GM21619 (cell line): ENCODE results near the gene SLIT3.
A peak's percentile ranks its signal among the peaks of the same experiment; 100 is the strongest.

ENCODE experiments used
- ATAC-seq: cut with Tn5 transposase; IDR thresholded peaks from one replicate; pipeline ENCODE4 v1.9.1; 2021; ENCODE audit not compliant: unreplicated experiment

SLIT3 gene

DNA sequence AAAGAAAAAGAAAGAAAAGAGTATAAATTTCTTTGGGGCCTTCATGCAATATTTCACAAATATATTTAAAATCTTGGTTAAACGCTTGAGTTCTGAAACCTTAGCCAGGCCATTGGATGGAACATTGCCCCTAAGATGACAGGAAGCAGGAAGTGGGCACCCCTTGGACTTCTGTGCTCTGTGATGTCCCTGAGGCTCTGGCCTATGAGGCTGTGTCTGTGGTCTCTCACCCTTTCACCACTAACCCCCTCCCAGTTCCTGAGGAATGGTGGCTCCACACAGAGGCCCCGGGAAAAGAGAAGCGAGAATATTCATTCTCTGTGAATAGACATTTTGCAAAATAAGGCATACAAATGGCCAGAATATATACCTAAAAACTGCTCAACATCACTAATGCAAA lies 401.3 kb downstream of the SLIT3 start:
- no peak for ATAC-seq

DNA sequence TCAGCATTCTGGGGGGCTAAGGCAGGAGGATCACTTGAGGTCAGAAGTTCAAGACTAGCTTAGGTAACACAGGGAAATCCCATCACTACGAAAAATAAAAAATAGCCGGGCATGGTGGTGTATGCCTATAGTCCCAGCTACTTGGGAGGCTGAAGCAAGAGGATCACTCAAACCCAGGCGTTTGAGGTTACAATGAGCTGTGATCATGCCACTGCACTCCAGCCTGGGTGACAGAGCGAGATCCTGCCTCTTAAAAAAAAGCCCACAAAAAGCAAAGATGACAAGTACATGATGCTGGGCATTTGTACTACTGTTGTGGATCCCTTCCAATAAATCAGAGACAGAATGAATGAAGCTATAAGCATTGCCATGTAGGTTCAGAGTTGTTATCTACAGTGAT lies 401.7 kb downstream of the SLIT3 start:
- ATAC-seq: no peak

DNA sequence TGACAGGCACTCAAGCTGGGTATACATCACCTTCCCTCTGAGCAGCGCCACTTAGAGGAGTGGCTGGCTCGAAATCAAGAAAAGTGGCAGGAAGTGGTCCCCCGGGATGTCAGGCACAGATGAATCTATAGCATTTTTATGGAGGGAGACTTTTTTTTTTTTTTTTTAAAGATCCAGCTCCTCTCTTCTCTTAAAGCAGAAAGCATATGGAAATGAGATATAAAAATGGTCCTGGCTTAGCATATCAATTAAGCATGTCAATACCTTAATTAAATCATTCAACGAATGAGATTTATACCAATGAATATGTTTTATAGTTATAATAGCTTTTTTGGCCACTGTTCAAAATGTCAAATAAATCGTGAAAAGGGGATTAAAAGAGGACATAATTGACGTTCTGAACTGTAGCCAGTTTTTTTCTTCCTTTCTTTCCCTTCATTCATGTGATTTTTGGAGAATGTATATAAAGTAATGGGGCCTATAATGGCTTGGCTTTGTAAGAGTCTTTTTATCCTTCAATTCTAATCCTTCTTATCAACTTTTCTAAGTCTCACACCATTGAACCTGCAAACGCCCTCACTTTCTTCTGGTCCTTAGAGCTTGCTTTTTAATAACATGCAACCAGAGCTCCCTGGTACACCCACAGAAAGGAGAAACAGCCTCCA lies 402.6 kb downstream of the SLIT3 start:
- ATAC-seq: no peak

DNA sequence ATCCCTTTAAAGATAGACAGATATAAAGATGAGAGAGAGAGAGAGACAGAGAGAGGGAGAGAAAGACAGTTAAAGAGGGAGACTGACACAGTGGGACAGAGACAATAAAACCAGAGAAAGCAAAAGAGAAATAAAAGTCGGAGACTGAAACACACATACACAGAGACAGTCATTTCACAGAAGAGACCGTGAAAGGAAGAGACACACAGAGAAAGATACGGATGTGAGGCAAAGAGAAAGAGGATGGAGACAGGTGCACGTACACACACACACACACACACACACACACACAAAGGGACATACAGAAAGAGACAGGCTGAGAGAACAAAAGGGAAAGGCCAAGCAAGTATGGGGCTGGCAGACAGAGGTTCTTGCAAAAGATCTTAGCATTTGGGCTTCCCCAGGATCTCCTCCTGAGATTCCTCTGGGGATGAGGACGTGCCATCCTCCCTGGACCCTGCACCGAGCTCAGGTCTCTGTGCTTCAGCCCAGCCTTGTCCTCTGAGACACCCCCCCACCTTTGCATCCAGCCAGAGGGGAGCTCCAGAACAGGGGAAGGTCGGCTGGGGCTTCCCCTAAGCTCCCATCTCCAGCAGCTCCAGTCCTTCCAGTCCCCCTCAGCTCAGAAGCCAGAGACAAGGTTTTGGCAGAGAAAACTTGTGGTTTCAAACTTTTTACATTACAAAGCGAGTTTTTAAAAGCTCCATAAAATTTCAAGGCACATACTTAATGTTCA lies 403.4 kb downstream of the SLIT3 start:
- no peak for ATAC-seq

DNA sequence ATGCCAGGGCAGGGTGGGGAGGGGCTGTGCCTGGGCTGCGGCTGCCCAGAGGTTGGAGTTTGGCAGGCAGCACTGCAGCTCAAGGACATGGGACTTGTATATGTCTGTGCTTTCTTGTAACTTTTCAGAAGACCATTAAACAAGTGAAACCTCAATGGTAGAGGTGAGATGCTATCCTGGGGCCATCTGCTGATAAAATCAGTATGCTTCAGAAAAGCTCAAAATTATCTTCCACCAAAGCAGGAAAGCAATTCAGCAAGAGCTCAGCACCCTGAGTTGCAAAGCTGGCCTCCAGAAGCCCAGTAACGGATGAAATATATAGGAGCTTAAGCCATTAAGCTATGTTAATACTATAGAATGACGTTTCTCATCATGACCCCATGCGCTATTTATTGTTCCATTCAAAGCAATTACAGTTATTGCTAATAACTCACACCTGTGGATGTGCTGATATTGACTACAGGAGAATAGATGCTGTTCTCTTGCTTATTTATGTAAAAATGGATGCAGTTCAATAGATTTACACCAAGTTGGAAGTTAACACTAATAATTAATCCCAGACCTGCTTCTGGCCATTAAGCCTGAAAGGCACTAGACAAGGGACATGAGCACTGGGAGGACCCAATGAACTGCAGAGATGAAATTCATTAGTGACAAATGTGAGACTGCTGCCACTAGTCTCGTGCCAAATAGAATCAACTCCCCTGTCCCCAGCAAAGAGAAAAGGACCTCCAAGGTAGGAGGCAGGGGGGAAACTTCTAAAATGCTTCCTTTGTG lies 405.5 kb downstream of the SLIT3 start:
- ATAC-seq: no peak

DNA sequence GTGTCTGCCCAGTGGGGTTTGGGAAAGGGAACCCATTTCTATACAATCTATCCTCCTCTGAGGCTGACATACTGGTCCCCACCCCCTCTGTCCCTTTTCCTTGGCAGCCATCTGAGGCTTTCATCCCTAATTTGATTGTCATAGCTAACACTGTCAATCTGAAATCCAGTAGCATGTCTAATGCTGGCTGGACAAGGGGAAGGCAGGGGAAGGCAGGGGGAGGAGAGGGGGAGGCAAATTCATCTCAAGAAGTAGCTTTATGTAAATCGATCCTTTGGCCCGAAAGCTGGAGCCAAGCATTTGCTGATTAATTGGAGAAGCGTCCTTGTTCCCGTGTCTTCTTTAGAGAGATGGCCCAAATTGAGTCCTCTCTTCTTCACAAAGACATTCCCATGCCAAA lies 407.7 kb downstream of the SLIT3 start:
- no peak for ATAC-seq

DNA sequence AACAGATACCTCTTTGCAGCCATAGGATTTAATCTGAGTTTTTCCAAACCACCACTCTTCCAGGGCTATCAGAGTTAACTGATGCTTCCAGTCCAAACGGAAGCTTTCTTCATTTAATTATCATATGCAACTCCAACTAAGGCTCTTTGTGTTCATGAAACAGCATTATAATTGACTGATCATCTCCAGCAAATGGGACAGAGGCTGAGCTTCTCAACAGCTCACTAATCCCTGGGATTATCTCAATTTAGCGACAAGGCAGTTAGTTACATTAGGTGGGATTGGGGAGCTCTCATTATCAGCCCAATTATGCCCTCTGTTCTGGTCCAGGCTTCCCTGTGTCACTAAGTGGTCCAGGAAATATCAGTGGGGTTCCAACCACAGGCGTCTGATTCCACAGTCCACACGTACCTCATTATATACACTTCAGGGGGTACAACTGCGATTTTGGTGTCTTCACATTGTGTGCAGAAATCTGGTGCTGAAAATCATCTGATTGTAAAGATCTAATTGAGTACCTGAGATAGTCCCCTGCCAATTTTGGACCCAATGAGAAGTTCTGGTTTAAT lies 408.2 kb downstream of the SLIT3 start:
- ATAC-seq: no peak

DNA sequence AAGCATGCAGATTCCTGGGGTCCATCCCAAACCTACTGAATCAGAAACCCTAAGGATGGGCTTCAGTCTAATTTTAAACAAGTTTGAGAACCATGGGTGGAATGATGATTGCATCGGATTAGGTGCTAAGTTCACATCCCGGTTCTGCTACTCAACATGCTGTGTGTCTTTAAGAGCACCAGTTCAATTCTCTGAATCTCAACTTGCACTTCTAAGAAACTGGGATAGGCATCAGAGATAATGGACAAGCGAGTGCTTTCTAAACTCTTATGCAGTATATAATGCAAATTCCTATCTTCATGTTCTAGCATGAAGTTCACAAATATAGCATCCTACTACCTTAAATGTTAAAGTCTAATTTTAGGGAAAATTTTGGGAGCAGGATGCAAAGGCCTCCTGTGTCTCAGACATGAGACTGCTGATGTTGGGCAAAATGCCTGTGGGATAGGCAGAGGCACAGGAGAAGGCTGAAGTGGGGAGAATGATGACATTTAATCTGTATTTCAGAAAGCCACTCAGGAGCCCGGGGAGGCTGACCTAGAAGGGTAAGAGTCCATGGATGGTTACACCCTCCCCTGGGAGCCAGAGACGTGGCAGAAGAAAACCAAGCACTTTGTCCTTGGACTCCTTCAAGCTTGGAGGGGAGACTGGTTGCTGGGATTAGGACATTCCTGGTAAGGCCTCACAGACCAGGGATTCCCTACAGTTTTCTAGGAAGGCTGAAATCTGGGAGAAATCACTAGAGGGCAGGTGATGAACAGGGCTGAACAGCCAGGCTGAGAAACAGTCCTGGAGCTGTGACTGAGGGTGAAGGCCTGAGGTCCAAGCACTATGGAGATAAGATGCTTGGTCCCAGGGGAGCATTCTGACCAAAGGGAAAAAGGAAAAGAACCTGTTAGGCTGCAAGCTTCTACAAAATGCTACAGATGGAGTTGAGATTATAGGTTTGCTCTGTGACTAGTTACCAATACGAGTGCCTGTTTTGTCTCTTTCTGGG lies 409.8 kb downstream of the SLIT3 start:
- ATAC-seq: no peak

DNA sequence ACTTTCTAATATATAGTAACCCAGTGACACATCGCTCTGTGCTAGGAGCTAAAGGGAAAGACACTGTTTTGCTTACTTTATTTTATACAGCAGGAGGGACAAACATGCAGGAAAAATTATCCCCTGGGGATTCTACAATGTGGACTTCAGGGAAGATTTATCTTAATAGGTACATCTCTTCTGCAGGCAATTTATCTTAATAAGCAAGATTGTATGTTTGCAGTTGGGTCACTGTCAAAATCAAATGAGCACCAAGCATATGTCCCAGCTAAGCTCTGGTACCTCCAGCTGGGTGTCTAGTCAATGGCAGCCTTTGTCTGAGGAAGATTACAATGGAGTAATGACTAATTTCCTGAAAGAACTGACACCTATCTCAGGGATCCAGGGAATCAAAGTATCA lies 411.9 kb downstream of the SLIT3 start:
- ATAC-seq: no peak

DNA sequence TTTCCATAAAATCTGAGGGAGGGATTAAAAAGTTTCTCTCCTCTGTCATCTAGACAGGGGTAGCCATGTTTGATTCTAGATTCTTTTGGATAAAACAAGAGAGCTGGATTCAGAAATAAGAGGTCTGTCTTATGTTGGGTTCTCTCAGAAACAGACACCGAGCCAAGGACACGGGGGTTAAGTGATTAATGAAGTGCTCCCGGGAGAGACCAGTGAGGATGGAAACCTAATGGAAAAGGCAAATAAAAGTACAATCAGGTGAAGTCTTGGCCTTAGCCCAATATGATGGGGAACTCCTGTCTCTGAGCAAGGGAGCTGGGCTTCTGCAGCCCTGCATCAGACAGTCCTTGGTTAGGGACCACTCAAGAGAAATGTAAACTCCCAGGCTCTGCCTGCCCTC lies 413.0 kb downstream of the SLIT3 start:
- no peak for ATAC-seq

DNA sequence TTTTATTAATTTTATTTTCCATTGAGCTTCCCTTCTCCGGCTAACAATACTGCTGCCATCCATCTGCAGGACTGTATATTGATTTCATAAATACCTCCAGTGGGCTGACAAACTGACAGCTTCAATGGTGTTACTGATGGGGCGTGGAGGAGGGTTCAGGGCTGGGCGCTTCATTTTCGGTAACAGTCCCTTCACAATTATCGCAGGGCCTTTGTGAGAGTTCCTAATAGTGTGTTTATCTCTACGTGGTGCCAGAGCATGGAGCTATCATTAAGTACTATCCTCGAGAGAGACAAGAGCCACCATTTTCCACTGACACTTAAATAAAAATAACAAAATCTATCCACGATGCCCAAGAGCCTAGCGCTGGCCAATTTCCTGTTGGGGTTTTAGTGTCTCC lies 414.8 kb downstream of the SLIT3 start:
- ATAC-seq: no peak

DNA sequence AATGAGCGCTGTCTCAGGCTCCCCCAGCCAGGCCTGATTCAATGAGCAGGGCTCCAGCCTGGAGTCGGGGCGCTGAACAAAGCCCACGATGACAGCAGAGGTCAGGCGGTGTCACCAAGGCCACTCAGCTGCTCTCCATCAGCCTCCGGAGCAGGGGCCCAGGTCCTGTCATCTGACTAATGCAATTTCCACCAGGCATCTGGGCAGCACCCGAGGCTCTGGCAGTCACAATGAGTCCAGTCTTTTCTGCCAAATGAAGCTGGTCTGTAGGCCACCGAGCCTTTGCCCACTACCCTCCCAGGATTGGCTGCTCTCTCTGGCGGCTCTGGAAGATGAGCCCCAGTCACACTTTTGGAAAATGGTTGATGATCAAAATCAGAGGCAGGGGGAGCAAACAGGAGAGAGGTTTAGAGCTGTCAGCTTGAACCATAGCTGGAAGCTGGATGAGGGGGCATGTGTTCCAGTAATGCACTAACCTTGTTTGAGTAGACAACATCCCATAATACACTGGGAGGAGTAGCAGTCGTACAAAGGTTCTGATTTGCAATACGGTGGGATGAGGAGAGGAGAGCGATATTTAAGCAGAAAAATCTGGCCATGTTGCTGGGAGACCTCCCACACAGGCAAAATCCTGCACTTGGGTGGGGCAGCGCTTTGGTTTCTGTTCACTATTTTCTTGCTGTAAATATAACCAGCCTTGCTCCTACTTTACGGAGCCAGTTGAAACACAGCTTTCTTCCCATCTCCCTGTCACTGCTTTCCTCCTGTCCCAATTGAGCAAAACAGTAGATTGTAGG lies 415.4 kb downstream of the SLIT3 start:
- no peak for ATAC-seq

DNA sequence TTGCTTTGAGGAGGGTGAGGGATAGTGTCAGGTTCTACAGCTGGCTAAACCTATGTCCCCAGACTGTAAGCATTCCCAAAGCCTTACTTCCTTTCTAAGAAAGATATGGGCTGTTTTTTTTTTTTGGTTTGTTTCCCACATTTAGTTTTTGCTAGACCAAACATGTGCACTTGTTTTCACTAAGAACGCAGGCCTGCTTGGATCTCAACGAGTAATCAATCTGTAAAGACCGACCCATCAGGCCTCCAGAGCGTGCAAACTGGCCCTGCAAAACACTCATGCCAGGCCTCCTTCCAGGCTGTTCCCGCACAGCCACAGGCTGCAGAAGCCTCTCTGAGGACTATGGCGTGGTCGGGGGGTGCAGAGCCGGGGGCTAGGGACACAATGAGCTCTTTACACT lies 416.9 kb downstream of the SLIT3 start:
- ATAC-seq: no peak

DNA sequence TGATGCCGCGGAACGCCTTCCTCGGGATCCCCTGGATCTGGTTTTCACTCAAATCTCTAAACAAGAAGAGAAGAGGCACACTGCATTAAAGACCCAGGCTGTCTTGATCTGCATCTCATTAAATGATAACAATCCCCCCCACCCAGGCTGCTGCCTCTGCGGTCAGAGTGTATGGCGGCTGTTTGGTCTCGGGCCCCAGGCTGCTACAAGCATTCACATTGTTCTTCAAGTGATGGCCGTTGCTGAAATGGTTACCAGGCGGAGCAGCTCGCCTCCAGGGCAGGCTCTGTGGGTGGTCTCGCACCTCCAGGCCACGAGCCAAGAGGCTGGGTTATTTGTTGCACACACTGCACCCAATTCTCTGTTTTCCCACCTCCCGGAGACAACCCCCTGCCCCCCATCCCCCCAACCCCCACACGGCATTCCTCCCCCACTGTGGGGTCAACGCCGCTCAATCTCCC lies 417.6 kb downstream of the SLIT3 start:
- ATAC-seq: no peak

DNA sequence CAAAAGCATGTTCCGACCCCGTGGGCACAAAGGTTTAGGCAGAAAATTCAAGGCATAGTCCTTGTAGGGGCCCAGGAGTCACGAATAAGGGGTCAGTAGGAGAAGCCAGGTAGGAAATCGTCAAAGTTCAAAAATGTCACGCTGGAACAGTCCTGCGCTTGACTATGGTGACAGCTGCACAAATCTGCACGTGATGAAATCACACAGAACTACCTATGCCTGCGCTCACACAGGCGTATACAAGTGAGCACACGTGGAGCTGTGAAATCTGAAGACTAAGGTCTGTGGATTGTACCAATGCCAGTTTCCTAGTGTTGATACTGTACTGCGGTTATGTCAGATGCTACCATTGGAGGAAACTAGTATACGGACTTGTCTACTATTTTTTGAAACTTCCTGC lies 418.7 kb downstream of the SLIT3 start:
- ATAC-seq: no peak

DNA sequence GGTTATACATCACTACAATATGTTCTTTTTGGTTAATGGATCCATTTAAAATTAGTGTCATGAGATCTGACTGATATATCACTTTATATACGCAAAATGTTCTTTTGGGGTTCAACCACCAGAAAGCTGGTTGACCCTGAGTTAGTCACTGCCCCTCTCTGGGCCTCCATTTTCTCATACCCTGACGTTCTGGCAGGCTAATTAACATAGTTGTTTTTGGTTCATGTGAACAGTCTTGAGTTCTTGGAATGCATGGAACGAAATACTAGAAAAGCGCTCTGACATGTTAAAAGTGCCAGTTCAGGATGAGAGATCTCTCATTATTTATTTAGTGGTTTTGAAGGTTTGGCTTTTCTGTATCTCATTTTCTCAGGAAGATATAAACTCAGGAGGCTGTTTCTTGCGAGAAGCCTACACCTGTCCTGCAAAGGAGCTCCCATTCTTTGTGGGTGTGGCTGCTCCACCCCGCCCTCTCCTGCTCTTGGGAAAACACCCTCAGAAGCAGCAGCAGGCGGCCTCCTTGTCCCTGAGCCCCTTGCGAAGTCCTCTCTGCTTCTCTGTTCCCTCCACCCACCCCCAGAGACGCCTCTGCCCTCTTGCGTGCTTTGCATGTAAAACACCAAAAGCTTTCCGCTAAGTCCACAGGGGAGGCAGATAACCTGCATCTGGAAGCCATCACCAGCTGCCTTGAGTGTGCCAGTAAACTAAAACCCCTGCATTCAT lies 419.4 kb downstream of the SLIT3 start:
- ATAC-seq: no peak

DNA sequence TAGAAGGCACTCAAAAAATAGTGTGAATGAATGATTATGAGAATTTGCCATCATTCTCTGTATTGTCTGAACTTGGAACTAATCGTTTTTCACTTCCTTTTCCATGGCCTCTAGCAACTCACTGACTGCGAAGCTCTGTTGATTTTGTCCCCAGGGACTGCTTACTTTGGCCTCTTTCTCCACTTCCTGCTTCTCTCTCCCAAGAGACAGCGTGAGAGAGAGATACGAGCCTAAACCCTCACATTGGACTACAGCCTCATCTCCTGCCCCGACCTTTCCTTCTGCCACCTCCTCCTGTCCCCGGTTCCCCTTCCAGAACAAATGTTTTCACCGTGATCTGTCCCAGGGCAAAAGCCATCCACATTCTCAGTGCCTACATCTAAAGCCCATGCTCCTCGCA lies 421.0 kb downstream of the SLIT3 start:
- ATAC-seq: peak; percentile 93

DNA sequence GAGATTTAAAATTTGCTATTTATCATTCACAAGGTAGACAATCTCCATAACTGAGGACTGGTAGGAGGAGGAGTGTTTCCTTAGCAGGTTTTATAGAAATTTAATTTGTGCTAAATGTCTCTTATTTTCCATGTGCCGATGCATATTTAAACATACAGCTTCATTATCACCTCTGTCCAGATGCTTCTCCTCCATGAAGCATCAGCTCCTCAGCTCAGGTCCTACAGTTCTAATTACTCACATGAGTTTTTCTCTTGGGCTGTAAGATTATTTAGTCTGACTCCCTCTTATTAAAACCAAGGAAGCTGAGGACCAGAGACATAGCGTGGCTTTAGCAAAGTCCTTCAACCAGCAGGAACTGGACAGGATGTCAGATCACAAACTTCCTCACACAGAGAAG lies 421.6 kb downstream of the SLIT3 start:
- no peak for ATAC-seq

DNA sequence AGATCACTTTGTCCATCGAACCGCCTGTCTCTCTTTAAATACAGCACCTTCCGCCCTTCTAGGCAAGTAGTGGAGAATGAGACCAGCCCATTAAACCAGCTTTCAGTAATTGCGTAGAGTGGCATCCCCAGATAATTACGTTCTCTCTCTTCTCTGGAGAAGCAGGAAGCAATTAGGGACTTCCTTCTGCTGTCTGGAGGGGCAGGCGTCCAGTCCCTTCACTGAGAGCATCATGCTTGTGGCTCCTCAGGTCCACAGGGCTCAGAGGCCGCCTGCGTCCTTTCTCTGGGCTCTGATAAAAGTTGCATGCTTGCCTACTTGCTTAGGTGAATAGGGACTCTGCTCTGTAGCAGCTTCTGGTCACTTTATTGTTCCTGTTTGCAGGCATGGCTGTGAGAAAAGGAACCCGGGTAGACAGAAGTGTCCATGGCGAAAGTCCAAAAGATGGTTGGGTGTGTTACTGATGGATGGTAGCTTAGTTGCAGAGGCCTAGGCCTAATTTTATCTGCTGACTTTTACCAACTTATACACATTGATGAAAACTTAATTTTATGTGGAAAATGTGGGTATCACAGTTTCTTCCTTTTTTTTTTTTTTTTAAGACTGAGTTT lies 422.7 kb downstream of the SLIT3 start:
- ATAC-seq: no peak
